HG03520 (cell line): ENCODE data around the gene ZBTB39.
"Not testable (repeated sequence)": the region's sequence is repeated elsewhere in the genome, so short reads cannot be mapped to it uniquely, and the experiment has no call there.

Experiments used
- ATAC-seq: cut with Tn5 transposase; IDR thresholded peaks from one replicate; pipeline ENCODE4 v1.9.1; 2021; ENCODE audit warnings: mild to moderate bottlenecking, moderate library complexity; ENCODE audit not compliant: unreplicated experiment

ZBTB39 gene

DNA sequence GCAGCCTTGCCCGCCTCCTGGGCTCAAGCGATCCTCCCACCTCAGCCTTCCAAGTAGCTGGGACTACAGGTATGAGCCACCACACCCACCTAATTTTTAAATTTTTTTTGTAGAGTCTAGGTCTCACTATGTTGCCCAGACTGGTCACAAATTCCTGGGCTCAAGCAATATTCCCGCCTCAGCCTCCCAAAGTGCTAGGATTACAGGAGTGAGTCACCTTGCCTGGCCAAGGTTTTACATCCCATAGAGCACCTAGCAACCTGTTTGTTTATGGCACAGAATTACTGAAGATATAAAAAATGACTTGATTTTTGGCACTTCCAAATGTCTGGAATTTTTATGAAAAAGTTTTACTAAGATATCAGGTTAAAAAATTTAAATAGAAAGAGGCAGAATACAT is 27.1 kb upstream of the ZBTB39 start:
- ATAC-seq: no peak

DNA sequence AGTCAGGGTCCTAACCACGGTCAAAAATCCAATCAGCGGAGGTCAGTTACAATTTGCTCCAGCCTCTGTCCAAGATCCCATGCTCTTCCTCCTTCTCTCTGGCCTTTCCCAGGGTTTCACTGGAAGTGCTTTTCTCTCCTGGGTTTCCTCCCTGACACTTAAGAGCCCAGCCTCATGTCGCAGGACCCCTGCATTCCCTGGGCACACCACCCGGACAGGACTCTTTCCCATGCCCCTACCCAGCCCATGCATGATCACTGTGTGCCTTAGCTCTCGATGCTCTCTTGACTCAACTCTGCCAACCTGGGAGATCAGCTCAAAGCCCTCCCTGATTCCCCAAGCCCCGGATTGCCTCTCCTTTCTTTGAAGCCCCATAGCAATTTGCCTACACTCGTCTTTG is 25.4 kb upstream of the ZBTB39 start:
- no peak for ATAC-seq

- ATAC-seq: peak; percentile 41
Measured at GRCh38 chr12:57031138-57031725, 24.9 kb upstream of the ZBTB39 start.

- no peak for ATAC-seq
Measured at GRCh38 chr12:57029457-57029856, 23.1 kb upstream of the ZBTB39 start.

- ATAC-seq: no peak
Measured at GRCh38 chr12:57027805-57028153, 21.4 kb upstream of the ZBTB39 start.

DNA sequence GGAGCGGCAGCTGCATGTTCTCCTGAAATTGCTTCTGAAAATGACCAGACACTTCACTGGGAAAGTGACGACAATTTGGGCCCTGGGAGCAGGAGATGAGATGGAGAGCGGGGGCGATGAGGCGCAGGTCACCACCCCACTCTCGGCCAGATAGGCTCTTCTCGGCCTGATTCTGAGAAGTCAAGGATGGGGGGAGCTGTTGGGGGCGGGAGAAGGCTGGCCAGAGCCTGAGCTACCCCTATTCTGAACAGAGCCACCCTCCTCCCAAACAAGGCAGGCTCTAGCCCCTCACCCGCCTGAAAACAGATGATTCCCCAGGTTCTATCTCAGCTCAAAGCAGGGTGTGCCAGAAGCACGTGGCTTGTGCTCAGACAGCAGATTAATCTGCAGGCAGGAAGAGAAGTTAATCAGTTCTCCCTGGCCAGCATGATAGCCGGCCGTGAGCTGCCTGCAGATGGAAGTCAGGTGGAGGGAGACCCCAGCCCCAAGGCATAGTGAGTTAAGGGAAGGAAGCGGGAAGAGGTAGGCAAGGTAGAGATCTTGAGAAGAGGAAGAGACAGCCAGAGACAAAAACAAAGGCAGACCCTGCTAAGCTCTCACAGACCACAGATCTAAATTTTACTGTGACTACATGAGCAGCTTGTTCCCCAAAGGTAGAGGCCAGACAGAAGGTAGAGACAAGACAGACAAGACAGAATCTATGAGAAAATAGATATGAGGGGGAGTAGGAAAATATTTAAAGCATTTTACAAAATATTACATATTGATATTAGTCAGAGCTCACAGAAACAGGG is 20.9 kb upstream of the ZBTB39 start:
- no peak for ATAC-seq

DNA sequence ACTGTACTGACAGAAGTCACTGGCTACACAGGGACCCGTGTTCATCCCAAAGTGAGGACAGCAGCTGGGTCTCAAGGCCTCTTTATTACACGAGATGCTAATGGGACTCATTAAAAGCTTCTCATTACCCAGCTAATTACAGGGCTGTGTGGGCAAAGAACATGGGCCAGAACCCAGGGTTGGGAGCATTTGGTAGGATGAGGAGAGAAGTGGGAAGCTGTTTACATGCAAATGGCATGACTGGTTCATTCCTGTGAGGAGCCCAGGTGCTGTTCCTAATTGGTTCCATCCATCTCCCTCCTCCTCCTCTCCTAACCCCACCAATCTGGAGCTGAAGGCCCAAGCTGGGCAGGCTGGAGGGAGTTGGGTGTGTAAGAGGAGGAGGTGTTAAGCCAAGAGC is 18.9 kb upstream of the ZBTB39 start:
- no peak for ATAC-seq

GRCh38 chr12:57022324-57022723 is 16.0 kb upstream of the ZBTB39 start:
- not testable (repeated sequence) for ATAC-seq

DNA sequence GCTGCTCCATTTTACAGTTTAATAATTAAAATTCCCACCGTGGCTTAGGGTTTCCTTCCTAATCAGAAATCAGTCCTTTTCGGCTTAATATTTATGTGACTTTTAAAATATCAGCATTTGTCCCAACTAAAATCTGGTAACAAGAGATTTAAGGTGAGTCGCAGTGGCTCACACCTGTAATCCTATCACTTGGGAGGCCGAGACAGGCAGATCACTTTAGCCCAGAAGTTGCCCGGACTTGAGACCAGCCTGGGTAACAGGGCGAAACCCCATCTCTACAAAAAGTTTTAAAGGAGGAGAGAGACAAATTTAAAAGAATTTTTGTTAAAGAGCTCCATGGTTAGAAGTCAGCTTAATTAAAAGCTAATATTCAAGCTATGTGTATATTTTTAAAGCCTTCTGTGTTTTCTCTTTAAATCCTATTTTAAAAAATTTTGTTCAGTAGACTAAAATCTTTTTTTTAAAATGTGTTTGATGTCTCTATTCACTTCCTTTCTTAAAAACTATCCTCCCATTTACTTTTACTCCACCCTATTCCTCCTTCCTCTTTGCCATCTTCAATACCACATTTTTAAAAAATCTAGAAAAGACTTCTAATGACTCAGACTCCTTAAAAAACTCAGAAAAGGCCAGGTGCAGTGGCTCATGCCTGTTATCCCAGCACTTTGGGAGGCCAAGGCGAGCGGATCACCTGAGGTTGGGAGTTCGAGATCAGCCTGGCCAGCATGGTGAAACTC is 13.8 kb upstream of the ZBTB39 start:
- no peak for ATAC-seq

DNA sequence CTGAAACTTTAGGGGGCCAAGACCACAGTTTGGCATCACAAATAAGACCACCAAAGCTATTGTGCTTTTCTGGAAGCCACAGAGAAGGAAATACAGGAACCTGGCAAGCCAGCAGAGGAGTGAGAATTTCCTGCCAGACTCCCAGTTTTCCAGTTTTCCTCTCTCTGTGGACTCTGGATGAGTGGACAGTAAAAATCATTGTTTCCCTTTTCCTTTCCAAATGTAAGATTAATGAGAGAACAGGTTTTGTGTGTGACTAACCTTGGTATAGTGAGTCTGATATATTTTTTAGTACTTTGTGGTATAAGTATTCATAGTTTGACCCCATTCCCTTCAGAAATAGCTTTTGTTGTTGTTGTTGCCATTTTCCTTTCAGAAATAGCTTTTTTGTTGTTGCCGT is 12.6 kb upstream of the ZBTB39 start:
- no peak for ATAC-seq

- not testable (repeated sequence) for ATAC-seq
Measured at GRCh38 chr12:57018353-57018752, 12.0 kb upstream of the ZBTB39 start.

DNA sequence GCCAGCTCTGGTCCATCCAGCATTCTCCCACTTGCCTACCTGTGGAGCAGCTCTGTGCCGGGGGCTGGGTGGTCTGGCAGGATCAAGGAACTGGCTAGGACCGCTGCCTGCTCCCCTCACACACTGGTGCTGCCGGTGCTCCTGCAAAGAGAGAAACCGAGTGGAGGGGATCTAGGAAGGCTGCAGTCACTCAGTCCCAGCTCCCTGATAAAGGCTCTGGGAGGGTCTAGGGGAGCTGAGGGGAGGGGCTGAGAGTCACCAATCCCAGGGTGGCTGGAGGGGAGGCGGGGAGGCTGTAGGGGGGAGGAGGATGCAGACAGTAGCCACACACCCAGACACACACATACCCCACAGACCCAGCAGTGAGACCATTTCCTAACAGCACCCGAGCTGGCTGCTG is 10.0 kb upstream of the ZBTB39 start, which contains the start of gene TAC3:
TSS of gene TAC3 (minus strand) at position 182 of the 400 bp plus-strand sequence. CDS start 732 bp downstream, outside the sequence.
- no peak for ATAC-seq

- no peak for ATAC-seq
Measured at GRCh38 chr12:57012600-57013465, 6.5 kb upstream of the ZBTB39 start.

- ATAC-seq: no peak
Measured at GRCh38 chr12:57011438-57012424, 5.4 kb upstream of the ZBTB39 start.

DNA sequence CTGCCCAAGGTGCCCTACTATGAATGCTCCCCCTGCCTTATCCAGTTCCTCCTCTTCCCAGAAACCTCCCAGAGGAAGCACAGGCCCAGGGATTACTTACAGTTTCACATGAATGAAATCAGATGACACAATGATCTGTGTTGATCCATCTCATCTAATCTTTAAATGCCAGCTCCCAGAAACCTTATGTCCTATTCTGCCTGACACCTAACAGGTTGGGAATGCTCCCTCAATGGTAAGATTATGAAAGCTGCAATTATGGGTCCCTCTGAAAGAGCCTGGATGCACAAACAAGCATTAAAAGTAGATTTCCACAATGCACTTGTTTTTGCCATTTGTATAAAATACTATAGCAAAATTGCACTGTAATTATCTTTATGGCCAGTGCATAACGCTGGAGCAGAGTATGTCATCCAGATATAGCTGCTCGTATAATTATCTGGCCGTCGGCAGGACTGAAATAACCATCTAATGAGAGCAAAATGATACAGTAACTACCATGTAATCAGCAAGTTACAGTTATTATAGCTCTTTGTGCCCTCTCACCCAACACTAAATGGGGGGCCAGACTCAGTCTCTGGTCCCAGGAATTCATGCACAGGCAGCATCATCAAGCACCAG is 4.4 kb upstream of the ZBTB39 start:
- ATAC-seq: no peak

DNA sequence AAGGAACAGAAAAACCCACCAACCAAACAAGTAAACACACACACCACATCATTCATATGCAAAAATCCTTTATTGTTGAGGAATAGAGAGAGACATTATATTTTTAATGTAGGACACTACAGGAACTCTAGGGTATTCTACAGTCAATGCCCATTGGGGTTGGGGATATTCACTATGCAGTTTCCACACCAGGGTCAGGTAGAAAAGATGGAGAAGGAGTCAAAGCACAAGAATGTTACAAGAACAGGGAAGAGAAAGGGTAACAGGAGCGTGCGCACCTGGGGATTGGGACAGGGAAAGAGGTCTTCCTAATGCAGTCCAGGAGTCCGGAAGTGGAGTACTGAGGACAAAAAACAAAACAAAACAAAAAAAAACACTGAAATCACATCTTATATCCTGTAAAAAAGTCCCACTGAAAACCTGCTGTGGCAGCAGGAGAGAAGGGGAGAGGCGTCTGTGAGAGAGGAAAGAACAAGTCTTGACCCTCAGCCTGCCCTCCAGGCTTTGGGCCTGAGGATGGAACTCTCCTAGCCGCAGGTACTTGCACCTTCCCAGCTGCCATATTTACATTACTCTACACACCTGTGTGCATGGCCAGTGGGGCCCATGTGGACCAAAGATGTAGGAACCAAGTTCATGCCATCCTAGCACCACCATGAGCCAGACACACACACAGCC is 3.7 kb upstream of the ZBTB39 start:
- ATAC-seq: no peak

DNA sequence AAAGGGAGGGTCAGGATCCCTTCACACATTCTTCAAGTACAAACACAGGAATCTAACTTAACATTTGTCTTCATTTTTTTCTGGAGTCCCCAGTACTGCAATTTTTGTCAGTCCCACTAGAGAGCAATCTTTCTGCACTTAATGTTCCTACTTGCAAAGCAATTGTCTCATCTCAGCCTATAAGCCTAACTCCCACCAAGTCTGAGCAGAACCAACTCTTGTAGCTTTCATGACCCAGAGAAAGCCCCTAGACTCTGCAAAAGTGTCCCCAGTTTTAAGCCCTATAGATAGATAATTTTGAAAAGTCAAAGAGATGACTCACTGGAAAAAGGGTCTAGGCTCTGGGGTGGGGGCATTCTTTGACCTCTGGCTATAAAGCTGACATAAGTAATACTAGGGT is 1.8 kb upstream of the ZBTB39 start:
- no peak for ATAC-seq

DNA sequence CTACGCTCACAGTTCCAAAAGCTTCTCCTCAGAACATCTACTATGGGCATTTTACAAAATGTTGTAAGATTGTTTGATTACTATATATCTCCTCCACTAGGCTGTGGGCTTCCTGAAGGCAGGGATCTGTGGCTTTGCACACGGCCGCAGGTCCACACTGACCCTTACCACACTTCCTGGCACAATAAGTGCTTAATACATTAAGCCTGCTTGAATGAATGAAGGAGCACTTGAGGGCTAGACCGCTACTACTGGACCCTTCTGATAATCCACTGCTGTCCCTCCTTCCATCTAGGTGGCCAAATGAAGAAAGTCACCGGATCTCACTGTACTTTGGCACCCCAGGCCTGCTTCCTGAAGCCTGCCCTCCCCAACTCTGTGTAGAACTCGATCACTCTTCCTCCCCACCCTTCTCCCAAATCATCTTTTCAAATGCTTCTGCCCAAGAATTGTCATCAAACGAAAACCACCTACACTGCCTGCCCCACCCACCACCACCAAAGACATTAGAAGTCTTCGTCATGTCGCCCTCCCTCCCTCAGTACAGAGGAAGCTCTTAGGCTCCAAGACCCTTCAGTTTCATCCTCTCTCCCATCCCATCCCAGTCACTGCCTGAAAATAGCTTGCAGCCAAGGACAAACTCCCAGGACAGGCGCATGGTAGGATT is 596 bp upstream of the ZBTB39 start:
- ATAC-seq: no peak
